GM12872 (cell line): ENCODE results near the gene MTMR1.

Source experiments
- CTCF ChIP-seq: IDR thresholded peaks from 3 replicates; pipeline ENCODE4 v1.5.1; 2011; ENCODE audit warnings: low read depth, mild to moderate bottlenecking, low read length, moderate library complexity; ENCODE audit not compliant: insufficient read depth

MTMR1 gene

GRCh38 chrX:150768580-150769190, 75.5 kb downstream of the MTMR1 start:
- no peak for TF ChIP-seq CTCF

GRCh38 chrX:150769408-150769807, 76.2 kb downstream of the MTMR1 start:
- no peak for TF ChIP-seq CTCF

- no peak for TF ChIP-seq CTCF
These were observed 77.4 kb downstream of the MTMR1 start for GRCh38 chrX:150770623-150771022.

- TF ChIP-seq CTCF, result no peak
These were observed 77.9 kb downstream of the MTMR1 start for GRCh38 chrX:150771116-150771515.

- TF ChIP-seq CTCF, result peak; percentile 77
These were observed 79.2 kb downstream of the MTMR1 start for GRCh38 chrX:150772150-150772970.

- TF ChIP-seq CTCF, result no peak
These were observed 79.9 kb downstream of the MTMR1 start for GRCh38 chrX:150773117-150773516.

- TF ChIP-seq CTCF, result no peak
These were observed 80.4 kb downstream of the MTMR1 start for GRCh38 chrX:150773634-150774033.
